Panc1 (cell line): ENCODE results near the gene CUL4A. TPM values are rescaled to one million over a fixed set of nuclear protein-coding genes. Genes with fewer than 3 reads are reported as not detected.

Experiments used
- ATAC-seq: fragments of 200-7000 bp; cut with Tn5 transposase; 2 replicates; pipeline ENCODE4 v1.9.1; 2020; ENCODE audit warnings: mild to moderate bottlenecking, moderate library complexity
- BruUV-seq: library from RNA; stranded (reverse); fragments of 400-500 nt; replicated peaks from 2 replicates; lab custom pipeline; 2021; lab: Mats Ljungman, UMichigan
- CTCF ChIA-PET: fragments of 300-600 bp; sonication (Branson Sonifier 250); formaldehyde crosslinking; loops from one replicate; lab custom pipeline; 2022; ENCODE audit warnings: antibody characterized with exemption; lab: Charles Lee
- POLR2A ChIA-PET: fragments of 300-600 bp; sonication (Branson Sonifier 250); formaldehyde crosslinking; loops from one replicate; lab custom pipeline; 2022; ENCODE audit warnings: antibody characterized with exemption; lab: Charles Lee
- DNase-seq: peaks from one replicate; pipeline ENCODE4 v3.0.0-alpha.2; 2010; ENCODE audit warnings: low read depth, low spot score
- H3K27ac ChIP-seq: 2 replicates; pipeline ENCODE4 v1.5.1; 2011; ENCODE audit warnings: mild to moderate bottlenecking, low read length, inconsistent platforms
- H3K27me3 ChIP-seq: fragments of 200-500 bp; sonication (Bioruptor generic); 2 replicates; pipeline ENCODE4 v1.6.0; 2014; ENCODE audit warnings: low read length, inconsistent platforms; ENCODE audit not compliant: control insufficient read depth, insufficient read depth
- H3K36me3 ChIP-seq: fragments of 200-500 bp; sonication (Bioruptor generic); 2 replicates; pipeline ENCODE4 v1.5.1; 2014; ENCODE audit warnings: inconsistent platforms, mild to moderate bottlenecking, low read length, moderate library complexity; ENCODE audit not compliant: control insufficient read depth, insufficient read depth
- H3K4me1 ChIP-seq: 2 replicates; pipeline ENCODE4 v1.5.1; 2011; ENCODE audit warnings: inconsistent platforms, mild to moderate bottlenecking, low read length, moderate library complexity; ENCODE audit not compliant: control insufficient read depth, insufficient read depth
- H3K4me3 ChIP-seq, 2 experiments: 2 replicates each; pipeline ENCODE4 v1.5.1; 2011 to 2012; ENCODE audit warnings: low read depth in 2 of 2, low read length in 2 of 2, mild to moderate bottlenecking in 2 of 2, inconsistent platforms in 1 of 2, moderate library complexity in 1 of 2
- H3K9me3 ChIP-seq: fragments of 200-500 bp; sonication (Bioruptor generic); 2 replicates; pipeline ENCODE4 v1.5.1; 2014; ENCODE audit warnings: low read depth, mild to moderate bottlenecking, inconsistent platforms, low read length, moderate library complexity; ENCODE audit not compliant: control insufficient read depth, insufficient read depth
- CTCF ChIP-seq: fragments of 450-650 bp; IDR thresholded peaks from 2 replicates; pipeline ENCODE4 v1.5.1; 2017; ENCODE audit warnings: mild to moderate bottlenecking
- POLR2AphosphoS5 ChIP-seq: IDR thresholded peaks from 2 replicates; pipeline ENCODE4 v1.6.1; 2012; ENCODE audit warnings: mild to moderate bottlenecking, low read depth, low read length, moderate library complexity
- SIN3A ChIP-seq: IDR thresholded peaks from 2 replicates; pipeline ENCODE4 v1.6.1; 2012; ENCODE audit warnings: low read depth, mild to moderate bottlenecking, low read length, moderate library complexity, borderline replicate concordance; ENCODE audit not compliant: insufficient read depth
- TCF7L2 ChIP-seq: IDR thresholded peaks from 2 replicates; pipeline ENCODE4 v1.6.1; 2011; ENCODE audit warnings: mild to moderate bottlenecking, low read depth, low read length, inconsistent platforms
- in situ Hi-C: cut with HindIII; loops from 2 replicates; pipeline ENCODE4 v1.10.0; 2016; ENCODE audit warnings: low sequenced_read_pairs, low pct_unique_long_range_greater_than_20kb
- intact Hi-C: fragments of 100-400 bp; cut with micrococcal nuclease; formaldehyde crosslinking; loops from one replicate; pipeline ENCODE4 v1.10.0; 2022; ENCODE audit not compliant: unreplicated experiment
- microRNA-seq: library from miRNA; unstranded; fragments of <30 nt; microRNA quantifications from one replicate; pipeline ENCODE4 v1.1.0, GENCODE V29; 2020; ENCODE audit not compliant: unreplicated experiment
- total RNA-seq: library from RNA; stranded (reverse); gene quantifications from one replicate; pipeline ENCODE4 v1.2.1, GENCODE V29; 2021; ENCODE audit not compliant: unreplicated experiment
- TF ChIP-seq, protein P1 (sequence below), 2 experiments: IDR thresholded peaks; 2 replicates each; pipeline ENCODE4 v1.6.1; 2011 to 2012; ENCODE audit warnings: low read depth in 2 of 2, control low read depth in 1 of 2, low read length in 1 of 2, mild to moderate bottlenecking in 1 of 2, moderate library complexity in 1 of 2; ENCODE audit not compliant: insufficient read depth in 1 of 2

Gene CUL4A
- total RNA-seq, 1 experiment from 2014 or later = 80.8 TPM

- H3K36me3 ChIP-seq = no peaks in the 10 kb centered on the region
- H3K9me3 ChIP-seq = no peaks in the 10 kb centered on the region
- in situ Hi-C loops = no loop called here
- no peaks in the 10 kb centered on the region for H3K4me1 ChIP-seq
- H3K27me3 ChIP-seq = no peaks in the 10 kb centered on the region
- DNase-seq = no peak
- TF ChIP-seq TCF7L2 (no peak), POLR2AphosphoS5 (no peak), CTCF (no peak), SIN3A (no peak)
- TF ChIP-seq, protein P1, sequence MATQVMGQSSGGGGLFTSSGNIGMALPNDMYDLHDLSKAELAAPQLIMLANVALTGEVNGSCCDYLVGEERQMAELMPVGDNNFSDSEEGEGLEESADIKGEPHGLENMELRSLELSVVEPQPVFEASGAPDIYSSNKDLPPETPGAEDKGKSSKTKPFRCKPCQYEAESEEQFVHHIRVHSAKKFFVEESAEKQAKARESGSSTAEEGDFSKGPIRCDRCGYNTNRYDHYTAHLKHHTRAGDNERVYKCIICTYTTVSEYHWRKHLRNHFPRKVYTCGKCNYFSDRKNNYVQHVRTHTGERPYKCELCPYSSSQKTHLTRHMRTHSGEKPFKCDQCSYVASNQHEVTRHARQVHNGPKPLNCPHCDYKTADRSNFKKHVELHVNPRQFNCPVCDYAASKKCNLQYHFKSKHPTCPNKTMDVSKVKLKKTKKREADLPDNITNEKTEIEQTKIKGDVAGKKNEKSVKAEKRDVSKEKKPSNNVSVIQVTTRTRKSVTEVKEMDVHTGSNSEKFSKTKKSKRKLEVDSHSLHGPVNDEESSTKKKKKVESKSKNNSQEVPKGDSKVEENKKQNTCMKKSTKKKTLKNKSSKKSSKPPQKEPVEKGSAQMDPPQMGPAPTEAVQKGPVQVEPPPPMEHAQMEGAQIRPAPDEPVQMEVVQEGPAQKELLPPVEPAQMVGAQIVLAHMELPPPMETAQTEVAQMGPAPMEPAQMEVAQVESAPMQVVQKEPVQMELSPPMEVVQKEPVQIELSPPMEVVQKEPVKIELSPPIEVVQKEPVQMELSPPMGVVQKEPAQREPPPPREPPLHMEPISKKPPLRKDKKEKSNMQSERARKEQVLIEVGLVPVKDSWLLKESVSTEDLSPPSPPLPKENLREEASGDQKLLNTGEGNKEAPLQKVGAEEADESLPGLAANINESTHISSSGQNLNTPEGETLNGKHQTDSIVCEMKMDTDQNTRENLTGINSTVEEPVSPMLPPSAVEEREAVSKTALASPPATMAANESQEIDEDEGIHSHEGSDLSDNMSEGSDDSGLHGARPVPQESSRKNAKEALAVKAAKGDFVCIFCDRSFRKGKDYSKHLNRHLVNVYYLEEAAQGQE (IDR thresholded peaks at IDR 0.05; ENCODE audit: insufficient read depth in 1 of 2, low read depth in 2 of 2, low read length in 1 of 2) = no peak
- POLR2A ChIA-PET = no interaction called here
- no peak for ATAC-seq
- H3K4me3 ChIP-seq = no peak overlapping the region
- BruUV-seq = no TSS peak
- intact Hi-C loops = no loop called here
- no peak overlapping the region for H3K27ac ChIP-seq
- CTCF ChIA-PET = no interaction called here
Observed at GRCh38 chr13:113315992-113316391, 106.6 kb downstream of the CUL4A start.

Small RNA genes lying within 50 kb of the gene (microRNA-seq; reads per million reads assigned to microRNA genes)
- gene MIR8075 = not detected

Other genes with a start within 250 kb of the CUL4A start
- 0.57 TPM for gene MCF2L, start 240.4 kb upstream of the CUL4A start, total RNA-seq
- gene F7, start 103.8 kb upstream of the CUL4A start, total RNA-seq = not detected
- gene F10, start 86.8 kb upstream of the CUL4A start, total RNA-seq = 0.18 TPM
- gene PROZ, start 51.0 kb upstream of the CUL4A start, total RNA-seq = not detected
- gene PCID2, start 944 bp upstream of the CUL4A start, total RNA-seq = 39.7 TPM
- 212 TPM for gene LAMP1, start 87.6 kb downstream of the CUL4A start, total RNA-seq
- 4.8 TPM for gene GRTP1, start 154.5 kb downstream of the CUL4A start, total RNA-seq
- gene ADPRHL1, start 243.9 kb downstream of the CUL4A start, total RNA-seq = 4.8 TPM